HG02642 (cell line): ENCODE data around the gene PKP1.

Experiments
- ATAC-seq: cut with Tn5 transposase; IDR thresholded peaks from one replicate; pipeline ENCODE4 v1.9.1; 2021; ENCODE audit warnings: mild to moderate bottlenecking; ENCODE audit not compliant: unreplicated experiment, poor library complexity

The PKP1 gene

GRCh38 chr1:201259476-201260235 lies 23.6 kb upstream of the PKP1 start:
- ATAC-seq, result no peak

GRCh38 chr1:201260236-201260590 lies 23.1 kb upstream of the PKP1 start:
- ATAC-seq, result no peak

GRCh38 chr1:201260648-201261311 lies 22.5 kb upstream of the PKP1 start:
- no peak for ATAC-seq

- no peak for ATAC-seq
Measured at GRCh38 chr1:201261771-201262547, 21.3 kb upstream of the PKP1 start.

GRCh38 chr1:201262963-201263608 lies 20.2 kb upstream of the PKP1 start:
- ATAC-seq, result no peak

- no peak for ATAC-seq
Measured at GRCh38 chr1:201264072-201264471, 19.2 kb upstream of the PKP1 start.

DNA sequence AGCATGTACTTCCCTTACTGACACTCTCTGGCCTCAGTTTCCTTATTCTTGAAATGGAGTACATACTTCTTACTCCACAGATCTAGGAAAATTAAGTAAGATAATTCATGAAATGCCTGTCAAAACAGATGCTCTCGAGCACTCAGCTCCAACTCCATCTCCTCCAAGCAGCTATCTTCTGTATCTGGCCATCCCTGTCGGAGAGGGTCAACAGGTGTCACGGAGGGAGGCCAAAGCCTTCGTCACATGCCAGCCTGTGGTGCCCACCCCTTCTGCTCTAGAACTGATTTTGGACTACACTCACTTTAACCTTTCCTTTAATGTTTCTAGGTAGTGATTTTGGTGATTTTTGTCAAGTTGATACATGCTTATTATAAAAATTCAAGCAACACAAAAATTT lies 18.8 kb upstream of the PKP1 start:
- no peak for ATAC-seq

GRCh38 chr1:201265756-201266155 lies 17.6 kb upstream of the PKP1 start:
- no peak for ATAC-seq

DNA sequence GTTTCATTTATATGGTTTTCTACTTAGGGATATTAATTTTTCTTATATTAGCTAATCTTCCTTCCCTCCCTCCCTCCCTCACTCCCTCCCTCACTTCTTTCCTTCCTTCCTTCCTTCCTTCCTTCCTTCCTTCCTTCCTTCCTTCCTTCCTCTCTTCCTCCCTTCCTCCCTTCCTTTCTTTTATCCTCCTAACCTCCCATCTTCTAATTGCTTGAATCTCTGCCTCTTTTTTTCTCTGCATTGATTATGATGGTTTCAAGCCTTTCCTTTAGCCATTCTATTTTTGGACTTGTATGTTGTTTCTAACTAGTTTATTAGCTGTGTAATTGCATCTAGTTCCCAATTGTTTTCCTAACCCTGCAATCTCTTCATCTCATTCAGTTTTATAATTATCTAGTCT lies 17.0 kb upstream of the PKP1 start:
- ATAC-seq, result no peak

DNA sequence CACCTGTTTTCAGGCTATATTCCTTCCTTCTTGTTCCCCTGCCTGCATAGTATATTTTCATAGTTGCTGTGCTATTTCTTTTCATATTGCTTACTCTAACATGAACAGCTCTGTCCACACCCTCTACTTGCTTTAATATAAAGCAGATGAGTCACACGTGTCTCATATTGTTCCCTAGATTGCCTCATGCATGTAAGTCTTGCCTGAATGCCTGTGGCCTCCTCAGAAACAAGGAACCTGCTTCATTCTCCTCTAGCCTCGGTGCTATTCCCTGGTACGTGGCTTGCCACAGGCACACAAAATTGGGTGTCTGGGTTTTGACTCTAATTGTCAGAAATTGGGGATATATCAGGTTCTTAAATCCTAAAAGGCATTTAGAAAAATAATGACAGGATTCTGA lies 16.5 kb upstream of the PKP1 start:
- no peak for ATAC-seq

DNA sequence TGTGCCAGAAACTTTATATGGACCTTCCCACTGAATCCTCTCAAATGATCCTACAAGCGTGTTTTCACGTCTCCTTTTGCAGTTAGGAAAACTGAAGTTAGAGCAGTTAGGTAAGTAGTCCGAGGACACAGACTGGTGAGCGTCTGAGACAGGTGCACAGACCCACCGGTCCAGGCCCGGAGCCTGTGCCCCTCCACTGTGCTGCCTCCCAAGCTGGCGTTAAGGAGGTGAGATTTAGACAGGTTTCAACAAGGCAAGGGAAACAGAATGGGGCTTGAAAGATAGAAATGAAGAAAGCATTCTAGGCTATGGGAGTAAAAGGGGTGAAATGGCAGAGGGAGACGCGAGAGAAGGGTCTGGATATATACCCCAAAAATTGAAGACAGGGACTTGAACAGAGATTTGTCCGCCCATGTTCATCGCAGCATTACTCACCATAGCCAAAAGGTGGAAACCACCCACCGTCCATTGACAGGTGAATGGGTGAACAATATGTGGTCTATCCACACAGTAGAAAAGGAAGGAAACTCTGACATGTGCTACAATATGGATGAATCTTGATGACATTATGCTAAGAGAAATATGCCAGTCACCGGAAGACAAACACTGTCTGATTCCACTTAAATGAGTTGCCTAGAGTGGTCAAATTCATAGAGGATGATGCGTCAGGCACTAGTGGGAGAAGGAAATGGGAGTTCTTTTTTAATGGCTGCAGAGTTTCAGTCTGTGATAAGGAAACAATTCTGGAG lies 15.7 kb upstream of the PKP1 start:
- no peak for ATAC-seq

GRCh38 chr1:201268604-201269151 lies 14.6 kb upstream of the PKP1 start:
- ATAC-seq, result no peak

- no peak for ATAC-seq
Measured at GRCh38 chr1:201269281-201269680, 14.0 kb upstream of the PKP1 start.

GRCh38 chr1:201269900-201270410 lies 13.4 kb upstream of the PKP1 start:
- no peak for ATAC-seq

DNA sequence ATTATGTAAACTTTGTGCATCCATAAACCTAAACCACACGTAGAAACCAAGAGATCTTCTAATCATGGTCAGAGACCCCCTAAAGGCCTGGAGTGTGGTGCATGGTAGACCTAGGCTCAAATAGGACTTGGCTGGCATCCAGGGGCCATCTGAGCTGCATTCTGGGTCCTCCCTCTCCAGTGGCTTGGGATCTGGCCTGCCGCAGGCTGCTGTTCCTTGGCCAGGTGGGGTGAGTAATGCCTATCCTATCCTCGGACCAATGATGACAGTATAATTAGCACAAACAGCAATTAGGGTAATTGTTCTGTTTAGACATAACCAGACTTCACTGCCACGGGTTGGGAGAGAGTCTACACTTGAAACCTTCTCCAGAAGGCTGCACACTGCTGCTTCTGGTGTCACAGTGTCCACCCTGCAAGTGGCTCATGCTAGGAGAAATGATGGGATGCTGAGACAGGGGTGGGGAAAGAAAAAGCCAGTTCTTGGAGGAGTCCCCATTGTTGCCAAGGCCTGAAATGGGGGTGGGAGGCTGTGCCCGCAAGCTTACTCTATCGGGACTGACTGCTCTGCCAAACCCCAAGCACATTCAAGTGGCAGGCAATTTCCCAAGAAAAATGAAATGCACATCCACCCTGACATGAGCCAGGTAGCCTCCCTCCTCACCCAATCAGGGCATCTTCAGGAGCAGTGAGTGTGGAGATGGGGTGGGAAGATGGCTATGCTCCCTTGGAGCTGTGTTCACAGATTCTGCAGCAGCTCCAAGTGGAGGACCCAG lies 12.5 kb upstream of the PKP1 start:
- ATAC-seq, result no peak

DNA sequence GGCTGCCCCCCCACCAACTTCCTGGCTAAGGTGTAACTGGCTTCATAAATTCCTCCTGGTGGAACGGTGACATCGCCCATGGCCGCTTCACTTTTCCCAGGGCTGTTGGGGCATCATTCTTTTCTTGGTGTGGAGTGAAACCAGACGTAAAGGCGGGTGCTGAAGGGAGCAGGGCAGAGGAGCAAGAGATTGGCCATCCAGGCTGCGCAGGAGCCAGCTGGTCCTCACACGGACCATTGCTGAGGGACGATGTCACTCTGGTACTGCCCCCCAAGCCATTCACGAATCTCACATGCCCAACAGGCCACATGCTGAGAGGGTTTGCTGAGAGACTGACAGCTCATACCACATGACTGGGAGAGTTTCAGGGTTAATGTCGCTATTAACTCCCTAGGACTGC lies 10.5 kb upstream of the PKP1 start:
- ATAC-seq, result no peak

DNA sequence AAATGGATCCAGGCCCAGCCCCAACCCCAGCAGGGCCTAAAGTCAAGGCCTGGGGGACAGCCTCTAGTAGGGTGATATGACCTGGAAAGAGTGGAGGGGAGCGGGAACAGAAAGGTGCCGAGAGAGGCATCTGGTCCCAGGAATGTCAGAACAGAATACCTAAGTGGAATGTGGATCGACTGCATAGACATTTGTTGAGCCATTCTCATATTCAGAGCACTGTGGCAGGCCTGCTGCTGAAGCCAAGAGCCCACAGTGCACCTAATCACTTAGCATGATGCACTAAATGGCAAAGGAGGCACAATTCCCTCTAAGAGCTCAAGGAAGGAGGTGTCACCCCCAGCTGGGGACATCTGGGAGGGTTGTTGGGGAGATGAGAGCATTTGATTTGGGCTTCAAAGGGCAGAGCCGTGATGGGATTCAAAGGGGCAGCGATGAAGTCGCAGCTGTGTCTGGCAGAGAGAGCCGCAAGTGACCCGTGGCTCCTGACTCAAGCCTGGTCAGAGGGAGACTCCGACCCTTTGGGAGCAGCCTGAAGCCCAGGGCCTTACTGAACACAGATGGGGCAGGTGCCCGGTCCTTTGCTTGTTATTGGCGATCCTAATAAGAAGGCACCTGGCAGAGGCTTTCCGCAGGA lies 8.6 kb upstream of the PKP1 start:
- ATAC-seq, result no peak

DNA sequence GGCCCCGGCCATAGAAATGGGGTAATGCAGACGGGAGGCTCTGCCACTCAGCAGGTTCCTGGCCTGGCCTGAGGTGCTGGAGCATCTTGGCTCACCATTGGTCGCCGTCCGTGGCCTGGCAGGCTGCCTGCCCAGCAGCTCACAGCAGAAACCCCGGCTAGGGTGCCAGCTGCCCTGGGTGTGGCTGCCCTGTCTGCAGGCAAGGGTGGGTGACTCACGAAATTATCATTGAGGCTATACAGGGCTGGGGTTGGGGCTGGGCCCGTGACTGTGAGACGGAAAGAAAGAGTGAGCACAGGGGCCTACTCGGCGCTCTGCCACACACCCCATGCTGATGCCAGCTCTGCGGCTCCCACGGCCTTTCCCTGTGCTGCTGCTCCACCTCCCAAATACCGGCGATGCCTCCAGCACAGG lies 8.0 kb upstream of the PKP1 start:
- no peak for ATAC-seq

GRCh38 chr1:201276891-201277290 lies 6.4 kb upstream of the PKP1 start:
- ATAC-seq, result no peak
